D721Med (cell line): ENCODE measurements around the gene SLC35F6.

Experiments used
- DNase-seq: peaks from one replicate; pipeline ENCODE4 v3.0.0; 2011; ENCODE audit warnings: low spot score; ENCODE audit not compliant: insufficient read length
- FAIRE-seq: peaks from 2 replicates; lab custom pipeline; 2011; peaks lifted over from hg19 to GRCh38; lab: Jason Lieb, UNC
- CTCF ChIP-seq: IDR thresholded peaks from 2 replicates; pipeline ENCODE4 v1.5.1; 2012; ENCODE audit warnings: mild to moderate bottlenecking, control low read depth; ENCODE audit not compliant: insufficient read depth; ENCODE audit errors: missing control alignments

The SLC35F6 gene

GRCh38 chr2:26720322-26721114 lies 43.6 kb upstream of the SLC35F6 start:
- DNase-seq (no peak), FAIRE-seq (no peak)
- no peak for TF ChIP-seq CTCF

GRCh38 chr2:26721115-26722032 lies 42.7 kb upstream of the SLC35F6 start:
- DNase-seq (no peak), FAIRE-seq (no peak)
- TF ChIP-seq CTCF = no peak

GRCh38 chr2:26722328-26722727 lies 41.8 kb upstream of the SLC35F6 start:
- FAIRE-seq (no peak), DNase-seq (no peak)

GRCh38 chr2:26722911-26723310 lies 41.2 kb upstream of the SLC35F6 start:
- DNase-seq = no peak
- no peak for FAIRE-seq
- TF ChIP-seq CTCF = no peak

More at GRCh38 chr2:26722328-26722727, 41.8 kb upstream of the SLC35F6 start:
- TF ChIP-seq CTCF = no peak

GRCh38 chr2:26723475-26723874 lies 40.6 kb upstream of the SLC35F6 start:
- no peak for DNase-seq
- no peak for FAIRE-seq
- TF ChIP-seq CTCF = no peak

- FAIRE-seq (no peak), DNase-seq (no peak)
- no peak for TF ChIP-seq CTCF
Measured at GRCh38 chr2:26723991-26724750, 39.9 kb upstream of the SLC35F6 start.
